Measurements from ENCODE around the gene C14orf132.
"Not testable (repeated sequence)": the region's sequence is repeated elsewhere in the genome, so short reads cannot be mapped to it uniquely, and the experiment has no call there.

The C14orf132 gene

GRCh38 chr14:96011131-96011530 is 28.0 kb upstream of the C14orf132 start:
- no peak for TF ChIP-seq CTCF (conservative IDR thresholded peaks at IDR 0.05; ENCODE audit: low read length)
- no peak for DNase-seq (ENCODE audit: low read depth)

GRCh38 chr14:96011607-96012006 is 27.6 kb upstream of the C14orf132 start:
- DNase-seq (ENCODE audit: low read depth), result no peak
- H3K4me3 ChIP-seq (ENCODE audit: low read length), result no peak overlapping the region
- no peak for TF ChIP-seq CTCF (conservative IDR thresholded peaks at IDR 0.05; ENCODE audit: low read length)

More at GRCh38 chr14:96011131-96011530, 28.0 kb upstream of the C14orf132 start:
- H3K4me3 ChIP-seq (ENCODE audit: low read length), result no peak overlapping the region

GRCh38 chr14:96012757-96013156 is 26.4 kb upstream of the C14orf132 start:
- DNase-seq (ENCODE audit: low read depth); H3K4me3 ChIP-seq (ENCODE audit: low read length): not testable (repeated sequence)

GRCh38 chr14:96014176-96014575 is 25.0 kb upstream of the C14orf132 start:
- TF ChIP-seq CTCF (conservative IDR thresholded peaks at IDR 0.05; ENCODE audit: low read length), result no peak
- H3K4me3 ChIP-seq (ENCODE audit: low read length), result no peak overlapping the region
- DNase-seq (ENCODE audit: low read depth), result no peak

GRCh38 chr14:96016501-96017160 is 22.5 kb upstream of the C14orf132 start:
- DNase-seq (ENCODE audit: low read depth), result no peak
- TF ChIP-seq CTCF (conservative IDR thresholded peaks at IDR 0.05; ENCODE audit: low read length), result no peak
- no peak overlapping the region for H3K4me3 ChIP-seq (ENCODE audit: low read length)

GRCh38 chr14:96017882-96018281 is 21.3 kb upstream of the C14orf132 start:
- DNase-seq (ENCODE audit: low read depth), result no peak
- no peak overlapping the region for H3K4me3 ChIP-seq (ENCODE audit: low read length)
- TF ChIP-seq CTCF (conservative IDR thresholded peaks at IDR 0.05; ENCODE audit: low read length), result no peak

- no peak overlapping the region for H3K4me3 ChIP-seq (ENCODE audit: low read length)
- TF ChIP-seq CTCF (conservative IDR thresholded peaks at IDR 0.05; ENCODE audit: low read length), result no peak
- DNase-seq (ENCODE audit: low read depth), result no peak
Measured at GRCh38 chr14:96027431-96028355, 11.5 kb upstream of the C14orf132 start.
